ENCODE results near the gene TBXA2R.

- TF ChIP-seq, protein P1, sequence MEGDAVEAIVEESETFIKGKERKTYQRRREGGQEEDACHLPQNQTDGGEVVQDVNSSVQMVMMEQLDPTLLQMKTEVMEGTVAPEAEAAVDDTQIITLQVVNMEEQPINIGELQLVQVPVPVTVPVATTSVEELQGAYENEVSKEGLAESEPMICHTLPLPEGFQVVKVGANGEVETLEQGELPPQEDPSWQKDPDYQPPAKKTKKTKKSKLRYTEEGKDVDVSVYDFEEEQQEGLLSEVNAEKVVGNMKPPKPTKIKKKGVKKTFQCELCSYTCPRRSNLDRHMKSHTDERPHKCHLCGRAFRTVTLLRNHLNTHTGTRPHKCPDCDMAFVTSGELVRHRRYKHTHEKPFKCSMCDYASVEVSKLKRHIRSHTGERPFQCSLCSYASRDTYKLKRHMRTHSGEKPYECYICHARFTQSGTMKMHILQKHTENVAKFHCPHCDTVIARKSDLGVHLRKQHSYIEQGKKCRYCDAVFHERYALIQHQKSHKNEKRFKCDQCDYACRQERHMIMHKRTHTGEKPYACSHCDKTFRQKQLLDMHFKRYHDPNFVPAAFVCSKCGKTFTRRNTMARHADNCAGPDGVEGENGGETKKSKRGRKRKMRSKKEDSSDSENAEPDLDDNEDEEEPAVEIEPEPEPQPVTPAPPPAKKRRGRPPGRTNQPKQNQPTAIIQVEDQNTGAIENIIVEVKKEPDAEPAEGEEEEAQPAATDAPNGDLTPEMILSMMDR (IDR thresholded peaks at IDR 0.05), result no peak
- TF ChIP-seq POLR2A (IDR thresholded peaks at IDR 0.05; ENCODE audit: low read depth), result no peak
- TF ChIP-seq POLR2AphosphoS5 (IDR thresholded peaks at IDR 0.05), result no peak
Measured at GRCh38 chr19:3593156-3593555, 13.5 kb downstream of the TBXA2R start.
